ENCODE measurements around the gene GATA5.

DNA sequence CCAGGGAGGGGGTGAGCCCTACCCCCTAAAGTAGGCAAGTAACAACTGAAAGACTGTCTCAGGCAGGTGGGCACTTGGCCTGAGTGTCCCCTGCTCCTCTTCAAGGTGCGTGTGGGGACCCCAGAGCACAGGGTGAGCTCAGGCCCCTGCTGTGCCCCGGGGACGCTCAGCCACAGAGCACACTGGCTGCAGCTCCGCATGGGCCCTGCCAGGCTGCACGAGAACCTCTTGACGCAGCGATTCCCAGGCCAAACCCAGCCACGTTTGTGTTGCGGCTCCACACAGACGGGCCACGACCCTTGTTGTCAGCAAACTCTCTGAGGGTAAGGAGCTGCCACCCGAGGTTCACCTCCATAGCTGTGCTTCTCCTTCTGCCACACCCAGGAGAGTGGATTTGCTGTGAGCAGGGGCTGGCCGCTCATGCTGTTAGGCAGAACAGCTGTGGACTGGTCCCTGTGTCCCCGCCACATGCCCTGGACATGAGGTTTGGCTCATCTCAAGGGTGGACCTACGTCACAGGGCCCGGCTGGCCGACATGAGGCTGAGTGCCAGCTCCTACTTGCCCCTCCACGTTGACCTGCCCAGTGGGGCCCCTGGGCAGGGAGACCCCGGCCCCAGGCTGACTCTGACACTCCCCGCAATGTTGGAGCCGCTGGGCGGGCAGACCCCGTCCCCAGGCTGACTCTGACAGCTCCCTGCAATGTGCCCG, 29.7 kb upstream of the GATA5 start:
- TF ChIP-seq POLR2AphosphoS5 (IDR thresholded peaks at IDR 0.05; ENCODE audit: low read depth, low read length) = no peak
- TF ChIP-seq, protein P1, sequence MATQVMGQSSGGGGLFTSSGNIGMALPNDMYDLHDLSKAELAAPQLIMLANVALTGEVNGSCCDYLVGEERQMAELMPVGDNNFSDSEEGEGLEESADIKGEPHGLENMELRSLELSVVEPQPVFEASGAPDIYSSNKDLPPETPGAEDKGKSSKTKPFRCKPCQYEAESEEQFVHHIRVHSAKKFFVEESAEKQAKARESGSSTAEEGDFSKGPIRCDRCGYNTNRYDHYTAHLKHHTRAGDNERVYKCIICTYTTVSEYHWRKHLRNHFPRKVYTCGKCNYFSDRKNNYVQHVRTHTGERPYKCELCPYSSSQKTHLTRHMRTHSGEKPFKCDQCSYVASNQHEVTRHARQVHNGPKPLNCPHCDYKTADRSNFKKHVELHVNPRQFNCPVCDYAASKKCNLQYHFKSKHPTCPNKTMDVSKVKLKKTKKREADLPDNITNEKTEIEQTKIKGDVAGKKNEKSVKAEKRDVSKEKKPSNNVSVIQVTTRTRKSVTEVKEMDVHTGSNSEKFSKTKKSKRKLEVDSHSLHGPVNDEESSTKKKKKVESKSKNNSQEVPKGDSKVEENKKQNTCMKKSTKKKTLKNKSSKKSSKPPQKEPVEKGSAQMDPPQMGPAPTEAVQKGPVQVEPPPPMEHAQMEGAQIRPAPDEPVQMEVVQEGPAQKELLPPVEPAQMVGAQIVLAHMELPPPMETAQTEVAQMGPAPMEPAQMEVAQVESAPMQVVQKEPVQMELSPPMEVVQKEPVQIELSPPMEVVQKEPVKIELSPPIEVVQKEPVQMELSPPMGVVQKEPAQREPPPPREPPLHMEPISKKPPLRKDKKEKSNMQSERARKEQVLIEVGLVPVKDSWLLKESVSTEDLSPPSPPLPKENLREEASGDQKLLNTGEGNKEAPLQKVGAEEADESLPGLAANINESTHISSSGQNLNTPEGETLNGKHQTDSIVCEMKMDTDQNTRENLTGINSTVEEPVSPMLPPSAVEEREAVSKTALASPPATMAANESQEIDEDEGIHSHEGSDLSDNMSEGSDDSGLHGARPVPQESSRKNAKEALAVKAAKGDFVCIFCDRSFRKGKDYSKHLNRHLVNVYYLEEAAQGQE (IDR thresholded peaks at IDR 0.05; ENCODE audit: insufficient read depth in 1 of 2, low read depth in 2 of 2, low read length in 2 of 2) = no peak
- TF ChIP-seq TAF1 (IDR thresholded peaks at IDR 0.05; ENCODE audit: borderline replicate concordance, insufficient read depth, low read length) = no peak
- no peak for TF ChIP-seq SIN3A (IDR thresholded peaks at IDR 0.05; ENCODE audit: borderline replicate concordance, insufficient read depth, low read length)
